Measurements from ENCODE around the gene COX6B2. TPM values are rescaled to one million over a fixed set of nuclear protein-coding genes. Genes with fewer than 3 reads are reported as not detected.

Gene COX6B2
- total RNA-seq, 1 donor from 2014 or later: 0.29 TPM

DNA sequence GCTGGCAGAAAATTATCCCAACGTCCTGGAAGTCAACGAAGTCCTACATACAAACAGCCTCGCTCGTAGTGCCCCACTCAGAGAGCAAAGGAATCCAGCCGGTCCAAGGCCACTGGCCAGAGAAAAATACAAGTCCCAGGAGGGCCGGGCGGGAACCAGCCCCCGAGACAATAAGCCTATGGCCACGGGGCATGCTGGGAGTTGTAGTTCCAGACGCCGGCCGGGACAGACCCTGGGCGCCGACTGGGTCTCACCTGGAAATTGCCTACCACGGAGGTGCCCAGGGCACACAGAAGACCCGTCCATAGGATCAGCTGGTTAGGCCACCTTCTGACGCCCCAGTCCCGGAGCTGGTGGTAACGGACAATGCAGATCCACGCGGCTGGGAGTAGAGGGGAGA lies 34.7 kb downstream of the COX6B2 start:
- no peak for TF ChIP-seq CTCF (IDR thresholded peaks at IDR 0.05; ENCODE audit: insufficient read depth, low read length, poor library complexity, severe bottlenecking)
- no peak for DNase-seq (ENCODE audit: low read depth)
- H3K4me3 ChIP-seq (ENCODE audit: low read depth, low read length): no peak overlapping the region

GRCh38 chr19:55316646-55317045 lies 37.9 kb downstream of the COX6B2 start:
- H3K36me3 ChIP-seq (ENCODE audit: control insufficient read depth, insufficient read depth, low read length): no peaks in the 10 kb centered on the region
- peaks cover 2% of the 10 kb centered on the region for H3K27me3 ChIP-seq (ENCODE audit: control insufficient read depth, insufficient read depth, low read length)
- no peak overlapping the region for H3K4me3 ChIP-seq (ENCODE audit: low read depth, low read length)
- TF ChIP-seq CTCF (IDR thresholded peaks at IDR 0.05; ENCODE audit: insufficient read depth, low read length, poor library complexity, severe bottlenecking): no peak
- no peak for DNase-seq (ENCODE audit: low read depth)

More for the DNA sequence above, 34.7 kb downstream of the COX6B2 start:
- Histone ChIP-seq H3K36me3 (ENCODE audit: control insufficient read depth, insufficient read depth, low read length) (no peaks in the 10 kb centered on the region), H3K27me3 (ENCODE audit: control insufficient read depth, insufficient read depth, low read length) (no peaks in the 10 kb centered on the region)

GRCh38 chr19:55315956-55316525 lies 38.5 kb downstream of the COX6B2 start:
- TF ChIP-seq CTCF (IDR thresholded peaks at IDR 0.05; ENCODE audit: insufficient read depth, low read length, poor library complexity, severe bottlenecking): no peak
- DNase-seq (ENCODE audit: low read depth): no peak
- Histone ChIP-seq H3K4me3 (ENCODE audit: low read depth, low read length) (no peak overlapping the region), H3K27me3 (ENCODE audit: control insufficient read depth, insufficient read depth, low read length) (peaks cover 2% of the 10 kb centered on the region), H3K36me3 (ENCODE audit: control insufficient read depth, insufficient read depth, low read length) (no peaks in the 10 kb centered on the region)

GRCh38 chr19:55314396-55314795 lies 40.1 kb downstream of the COX6B2 start:
- no peak for TF ChIP-seq CTCF (IDR thresholded peaks at IDR 0.05; ENCODE audit: insufficient read depth, low read length, poor library complexity, severe bottlenecking)

GRCh38 chr19:55312621-55313512 lies 41.7 kb downstream of the COX6B2 start:
- TF ChIP-seq CTCF (IDR thresholded peaks at IDR 0.05; ENCODE audit: insufficient read depth, low read length, poor library complexity, severe bottlenecking): no peak
- H3K27me3 ChIP-seq (ENCODE audit: control insufficient read depth, insufficient read depth, low read length): peaks cover 2% of the 10 kb centered on the region
- no peaks in the 10 kb centered on the region for H3K36me3 ChIP-seq (ENCODE audit: control insufficient read depth, insufficient read depth, low read length)
- DNase-seq (ENCODE audit: low read depth): no peak
- no peak overlapping the region for H3K4me3 ChIP-seq (ENCODE audit: low read depth, low read length)

More at GRCh38 chr19:55314396-55314795, 40.1 kb downstream of the COX6B2 start:
- Histone ChIP-seq H3K4me3 (ENCODE audit: low read depth, low read length) (no peak overlapping the region), H3K27me3 (ENCODE audit: control insufficient read depth, insufficient read depth, low read length) (peaks cover 2% of the 10 kb centered on the region), H3K36me3 (ENCODE audit: control insufficient read depth, insufficient read depth, low read length) (no peaks in the 10 kb centered on the region)
- DNase-seq (ENCODE audit: low read depth): no peak

Measured in kidney epithelial cell (primary cell).